Astrocyte (in vitro differentiated cells and primary cell): ENCODE measurements around the gene PECR. TPM values are rescaled to one million over a fixed set of nuclear protein-coding genes. Genes with fewer than 3 reads are reported as not detected.

Experiments
- DNase-seq: peaks from one replicate; pipeline ENCODE4 v3.0.0-alpha.2; 2010; ENCODE audit warnings: low read depth
- FAIRE-seq: peaks from 2 replicates; lab custom pipeline; 2011; peaks lifted over from hg19 to GRCh38; lab: Jason Lieb, UNC
- H2AFZ ChIP-seq: 2 replicates; pipeline ENCODE4 v1.6.0; 2012; ENCODE audit warnings: low read depth, low read length, inconsistent platforms
- H3K27ac ChIP-seq: 2 replicates; pipeline ENCODE4 v1.5.1; 2011; ENCODE audit warnings: low read depth, low read length, inconsistent platforms
- H3K27me3 ChIP-seq: 2 replicates; pipeline ENCODE4 v1.6.0; 2011; ENCODE audit warnings: low read length, inconsistent platforms; ENCODE audit not compliant: insufficient read depth
- H3K36me3 ChIP-seq: 2 replicates; pipeline ENCODE4 v1.5.1; 2011; ENCODE audit warnings: low read length, inconsistent platforms; ENCODE audit not compliant: insufficient read depth
- H3K4me1 ChIP-seq: 2 replicates; pipeline ENCODE4 v1.5.1; 2011; ENCODE audit warnings: low read length, inconsistent platforms; ENCODE audit not compliant: insufficient read depth
- H3K4me2 ChIP-seq: 2 replicates; pipeline ENCODE4 v1.6.0; 2012; ENCODE audit warnings: low read length, inconsistent platforms
- H3K4me3 ChIP-seq: 2 replicates; pipeline ENCODE4 v1.5.1; 2011; ENCODE audit warnings: low read depth, mild to moderate bottlenecking, low read length, inconsistent platforms; ENCODE audit not compliant: insufficient read depth
- H3K79me2 ChIP-seq: 2 replicates; pipeline ENCODE4 v1.6.0; 2012; ENCODE audit warnings: mild to moderate bottlenecking, low read length, inconsistent platforms; ENCODE audit not compliant: insufficient read depth
- H3K9ac ChIP-seq: 2 replicates; pipeline ENCODE4 v1.6.0; 2012; ENCODE audit warnings: mild to moderate bottlenecking, low read length, inconsistent platforms
- H3K9me3 ChIP-seq: 2 replicates; pipeline ENCODE4 v1.5.1; 2012; ENCODE audit warnings: low read depth, mild to moderate bottlenecking, low read length, inconsistent platforms; ENCODE audit not compliant: insufficient read depth
- H4K20me1 ChIP-seq: 2 replicates; pipeline ENCODE4 v1.6.0; 2012; ENCODE audit warnings: low read length, inconsistent platforms; ENCODE audit not compliant: insufficient read depth
- H3K27ac Mint-ChIP-seq: one replicate; pipeline ENCODE4 v1.8.0; 2021; ENCODE audit warnings: mild to moderate bottlenecking, mixed read lengths; ENCODE audit not compliant: unreplicated experiment
- H3K27me3 Mint-ChIP-seq: one replicate; pipeline ENCODE4 v1.8.0; 2021; ENCODE audit warnings: low read depth, mixed read lengths; ENCODE audit not compliant: unreplicated experiment
- H3K36me3 Mint-ChIP-seq: one replicate; pipeline ENCODE4 v1.8.0; 2021; ENCODE audit warnings: low read depth, mixed read lengths; ENCODE audit not compliant: unreplicated experiment
- H3K4me1 Mint-ChIP-seq: one replicate; pipeline ENCODE4 v1.8.0; 2021; ENCODE audit warnings: low read depth, mixed read lengths; ENCODE audit not compliant: unreplicated experiment
- H3K4me3 Mint-ChIP-seq: one replicate; pipeline ENCODE4 v1.8.0; 2021; ENCODE audit warnings: mild to moderate bottlenecking, moderate library complexity, mixed read lengths; ENCODE audit not compliant: unreplicated experiment
- H3K9me3 Mint-ChIP-seq: one replicate; pipeline ENCODE4 v1.8.0; 2021; ENCODE audit warnings: mild to moderate bottlenecking, mixed read lengths; ENCODE audit not compliant: unreplicated experiment
- CTCF ChIP-seq: IDR thresholded peaks from 2 replicates; pipeline ENCODE4 v1.5.1; 2011; ENCODE audit warnings: low read depth, mild to moderate bottlenecking, inconsistent platforms, low read length, moderate library complexity; ENCODE audit not compliant: insufficient read depth
- EZH2 ChIP-seq: IDR thresholded peaks from 2 replicates; pipeline ENCODE4 v1.6.1; 2012; ENCODE audit warnings: mild to moderate bottlenecking, low read length, inconsistent platforms; ENCODE audit not compliant: insufficient read depth
- total RNA-seq: library from RNA; stranded (reverse); gene quantifications from 2 replicates; pipeline ENCODE4 v1.2.1, GENCODE V29; 2021

The PECR gene
- total RNA-seq, 1 donor from 2014 or later: 17.0 TPM

GRCh38 chr2:216003876-216004696, 77.5 kb downstream of the PECR start:
- Histone ChIP-seq H3K4me3 (no peak overlapping the region), H3K79me2 (no peaks in the 10 kb centered on the region), H3K27me3 (no peaks in the 10 kb centered on the region), H4K20me1 (peaks cover 4% of the 10 kb centered on the region), H3K9ac (no peak overlapping the region), H3K9me3 (no peaks in the 10 kb centered on the region), H3K27ac (no peak overlapping the region), H3K4me2 (no peak overlapping the region), H2AFZ (no peak overlapping the region), H3K36me3 (no peaks in the 10 kb centered on the region), H3K4me1 (peaks cover 6% of the 10 kb centered on the region)
- H3K36me3 Mint-ChIP-seq: no peaks in the 10 kb centered on the region
- FAIRE-seq (no peak), DNase-seq (no peak)
- H3K27ac Mint-ChIP-seq: no peak overlapping the region
- peaks cover 25% of the 10 kb centered on the region for H3K4me1 Mint-ChIP-seq
- H3K9me3 Mint-ChIP-seq: no peaks in the 10 kb centered on the region
- H3K4me3 Mint-ChIP-seq: no peak overlapping the region
- TF ChIP-seq CTCF: no peak
- H3K27me3 Mint-ChIP-seq: no peaks in the 10 kb centered on the region

DNA sequence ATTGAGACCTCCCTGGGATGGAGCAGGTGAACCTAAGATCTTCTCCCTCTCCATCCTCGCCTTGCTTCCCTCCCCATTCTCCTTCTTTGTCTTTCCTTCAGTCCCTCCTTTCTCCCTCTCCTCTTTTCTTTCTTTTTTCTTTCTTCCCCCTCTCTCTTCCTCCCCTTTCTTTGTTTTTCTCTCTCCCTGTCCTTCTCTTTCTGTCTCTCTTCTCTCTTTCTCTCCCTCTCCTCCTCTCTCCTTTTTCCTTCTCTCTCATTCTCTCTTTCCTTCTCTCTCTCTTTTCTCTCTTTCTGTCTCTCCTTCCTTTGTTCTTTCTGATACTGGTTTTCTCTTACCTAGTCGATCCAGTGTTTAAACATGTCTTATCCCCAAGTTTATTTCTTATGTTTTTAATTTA, 78.9 kb downstream of the PECR start:
- TF ChIP-seq EZH2: no peak
- no peak for TF ChIP-seq CTCF
- Histone ChIP-seq H3K9ac (no peak overlapping the region), H3K4me2 (no peak overlapping the region), H2AFZ (no peak overlapping the region), H3K9me3 (no peaks in the 10 kb centered on the region), H3K4me1 (peaks cover 6% of the 10 kb centered on the region), H3K27ac (no peak overlapping the region), H3K79me2 (no peaks in the 10 kb centered on the region), H3K27me3 (no peaks in the 10 kb centered on the region), H3K36me3 (no peaks in the 10 kb centered on the region), H4K20me1 (peaks cover 4% of the 10 kb centered on the region), H3K4me3 (no peak overlapping the region)
- Mint-ChIP-seq H3K4me3 (no peak overlapping the region), H3K27ac (no peak overlapping the region), H3K4me1 (peaks cover 25% of the 10 kb centered on the region), H3K27me3 (no peaks in the 10 kb centered on the region), H3K36me3 (no peaks in the 10 kb centered on the region), H3K9me3 (no peaks in the 10 kb centered on the region)
- no peak for DNase-seq
- no peak for FAIRE-seq

GRCh38 chr2:216002101-216002678, 79.4 kb downstream of the PECR start:
- Mint-ChIP-seq H3K9me3 (no peaks in the 10 kb centered on the region), H3K4me1 (peaks cover 25% of the 10 kb centered on the region), H3K27me3 (no peaks in the 10 kb centered on the region), H3K27ac (no peak overlapping the region), H3K36me3 (no peaks in the 10 kb centered on the region), H3K4me3 (no peak overlapping the region)
- TF ChIP-seq EZH2: no peak
- no peak for TF ChIP-seq CTCF
- Histone ChIP-seq H3K27ac (no peak overlapping the region), H2AFZ (no peak overlapping the region), H3K4me1 (peaks cover 6% of the 10 kb centered on the region), H3K4me3 (no peak overlapping the region), H3K9ac (no peak overlapping the region), H3K79me2 (no peaks in the 10 kb centered on the region), H3K27me3 (no peaks in the 10 kb centered on the region), H3K4me2 (no peak overlapping the region), H4K20me1 (peaks cover 4% of the 10 kb centered on the region), H3K9me3 (no peaks in the 10 kb centered on the region), H3K36me3 (no peaks in the 10 kb centered on the region)
- FAIRE-seq (no peak), DNase-seq (no peak)
